SK-N-SH (cell line): ENCODE results near the gene SHC3. TPM values are rescaled to one million over a fixed set of nuclear protein-coding genes. Genes with fewer than 3 reads are reported as not detected.

Source experiments
- CTCF ChIA-PET: fragments of 300-600, 350-600 bp; formaldehyde crosslinking; extraction: SDS; loops from one replicate; lab custom pipeline; 2021; lab: Yijun Ruan, JAX
- POLR2A ChIA-PET: fragments of 350-600 bp; sonication (Branson Sonifier 250); formaldehyde crosslinking; extraction: SDS; loops from one replicate; lab custom pipeline; 2020; ENCODE audit warnings: antibody characterized with exemption, inconsistent platforms; lab: Yijun Ruan, JAX
- DNase-seq: peaks from one replicate; pipeline ENCODE4 v3.0.0; 2012
- H2AFZ ChIP-seq: fragments of 200-600 bp; sonication (generic); 2 replicates; pipeline ENCODE4 v1.8.1; 2016; ENCODE audit warnings: antibody characterized with exemption, mild to moderate bottlenecking, low read depth
- H3F3A ChIP-seq: fragments of 200-600 bp; sonication (generic); replicated peaks from 2 replicates; pipeline ENCODE3; 2016; ENCODE audit warnings: antibody characterized with exemption, mild to moderate bottlenecking; ENCODE audit not compliant: insufficient read depth
- H3K27ac ChIP-seq, 2 experiments: fragments of 200-500 bp in 1 of 2; fragments of 200-600 bp in 1 of 2; sonication (Bioruptor generic) in 1 of 2; sonication (generic), shearing (Covaris generic) in 1 of 2; 2 replicates each; pipeline versions ENCODE4 v1.5.1 to v1.6.1; 2014 to 2016; ENCODE audit warnings: low read depth in 2 of 2, inconsistent platforms in 1 of 2, low read length in 1 of 2, mild to moderate bottlenecking in 1 of 2, mixed read lengths in 1 of 2
- H3K27me3 ChIP-seq: fragments of 200-600 bp; sonication (generic), shearing (Covaris generic); 2 replicates; pipeline ENCODE4 v1.6.1; 2016; ENCODE audit warnings: mixed run types; ENCODE audit not compliant: insufficient read depth
- H3K36me3 ChIP-seq, 2 experiments: fragments of 200-500 bp in 1 of 2; fragments of 200-600 bp in 1 of 2; sonication (Bioruptor generic) in 1 of 2; sonication (generic) in 1 of 2; replicated peaks in 1 of 2; 2 replicates each; pipeline versions ENCODE3 to v1.5.1; 2014 to 2016; ENCODE audit warnings: low read length in 1 of 2, mild to moderate bottlenecking in 1 of 2; ENCODE audit not compliant: insufficient read depth in 2 of 2, control insufficient read depth in 1 of 2
- H3K4me1 ChIP-seq, 2 experiments: fragments of 200-500 bp in 1 of 2; fragments of 200-600 bp in 1 of 2; sonication (Bioruptor generic) in 1 of 2; sonication (generic), shearing (Covaris generic) in 1 of 2; 2 replicates each; pipeline versions ENCODE4 v1.5.1 to v1.6.1; 2014 to 2016; ENCODE audit warnings: low read depth in 1 of 2, low read length in 1 of 2, mixed run types in 1 of 2; ENCODE audit not compliant: insufficient read depth in 2 of 2, control insufficient read depth in 1 of 2
- H3K4me2 ChIP-seq: fragments of 200-600 bp; sonication (generic), shearing (Covaris generic); 2 replicates; pipeline ENCODE4 v1.6.1; 2017; ENCODE audit warnings: mixed run types
- H3K4me3 ChIP-seq, 2 experiments: fragments of 200-500 bp in 1 of 2; fragments of 200-600 bp in 1 of 2; sonication (Bioruptor generic) in 1 of 2; sonication (generic), shearing (Covaris generic) in 1 of 2; 2 replicates each; pipeline versions ENCODE4 v1.5.1 to v1.8.1; 2014 to 2016; ENCODE audit warnings: low read depth in 2 of 2, inconsistent platforms in 1 of 2, low read length in 1 of 2, mild to moderate bottlenecking in 1 of 2, mixed read lengths in 1 of 2, moderate library complexity in 1 of 2
- H3K79me2 ChIP-seq: fragments of 200-600 bp; sonication (generic); 2 replicates; pipeline ENCODE4 v1.8.1; 2017; ENCODE audit warnings: mild to moderate bottlenecking; ENCODE audit not compliant: insufficient read depth
- H3K9ac ChIP-seq: fragments of 200-600 bp; sonication (generic); 2 replicates; pipeline ENCODE4 v1.6.1; 2017; ENCODE audit warnings: mixed run types
- H3K9me2 ChIP-seq: fragments of 200-600 bp; sonication (generic); 2 replicates; pipeline ENCODE4 v1.6.1; 2017; ENCODE audit warnings: mixed run types
- H3K9me3 ChIP-seq: fragments of 200-600 bp; sonication (generic); 2 replicates; pipeline ENCODE4 v1.6.1; 2017; ENCODE audit warnings: mixed run types, mild to moderate bottlenecking, moderate library complexity
- H4K20me1 ChIP-seq: fragments of 200-600 bp; sonication (generic); 2 replicates; pipeline ENCODE4 v1.6.1; 2017; ENCODE audit warnings: mild to moderate bottlenecking, mixed run types; ENCODE audit not compliant: insufficient read depth
- ELF1 ChIP-seq: IDR thresholded peaks from 2 replicates; pipeline ENCODE4 v1.4.0; 2012
- EZH2phosphoT487 ChIP-seq: fragments of 200-600 bp; sonication (generic); IDR thresholded peaks from 2 replicates; pipeline ENCODE4 v1.6.1; 2017; ENCODE audit warnings: low read depth, mixed run types, mild to moderate bottlenecking, antibody characterized with exemption, moderate library complexity, borderline replicate concordance
- FOXM1 ChIP-seq: IDR thresholded peaks from 2 replicates; pipeline ENCODE4 v1.4.0; 2012; ENCODE audit warnings: low read depth, mild to moderate bottlenecking
- GATA2 ChIP-seq: sonication (generic); formaldehyde crosslinking; IDR thresholded peaks from 2 replicates; pipeline ENCODE4 v1.5.0; 2020; ENCODE audit warnings: mild to moderate bottlenecking, missing genetic modification reagents
- IRF3 ChIP-seq: fragments of 150-350 bp; IDR thresholded peaks from 2 replicates; pipeline ENCODE4 v1.6.1; 2016; ENCODE audit warnings: mild to moderate bottlenecking, low read depth, low read length
- MAX ChIP-seq: IDR thresholded peaks from 2 replicates; pipeline ENCODE4 v1.4.0; 2012; ENCODE audit warnings: low read depth
- MEF2A ChIP-seq: IDR thresholded peaks from 2 replicates; pipeline ENCODE4 v1.4.0; 2012; ENCODE audit warnings: low read depth, borderline replicate concordance
- POLR2AphosphoS5 ChIP-seq: IDR thresholded peaks from 2 replicates; pipeline ENCODE4 v1.6.1; 2012; ENCODE audit warnings: low read depth, low read length
- RAD21 ChIP-seq: IDR thresholded peaks from 2 replicates; pipeline ENCODE4 v1.6.1; 2012; ENCODE audit warnings: mild to moderate bottlenecking, low read length
- REST ChIP-seq: IDR thresholded peaks from 2 replicates; pipeline ENCODE4 v1.6.1; 2012; ENCODE audit warnings: mild to moderate bottlenecking, low read depth, low read length, moderate library complexity
- SIN3A ChIP-seq: IDR thresholded peaks from 2 replicates; pipeline ENCODE4 v1.6.1; 2012; ENCODE audit warnings: low read depth, mild to moderate bottlenecking, low read length, moderate library complexity, borderline replicate concordance
- TCF12 ChIP-seq: IDR thresholded peaks from 2 replicates; pipeline ENCODE4 v1.4.0; 2012
- TEAD4 ChIP-seq: IDR thresholded peaks from 2 replicates; pipeline ENCODE4 v1.4.0; 2012; ENCODE audit warnings: mild to moderate bottlenecking, borderline replicate concordance; ENCODE audit not compliant: insufficient read depth
- WGBS: methylation state at CpG from one replicate; pipeline ENCODE4 v1.1.6; 2017; ENCODE audit warnings: low lambda C conversion rate; 5-methylcytosine and 5-hydroxymethylcytosine counted together
- polyA plus RNA-seq, 3 experiments: library from polyadenylated mRNA; depleted of rRNA; stranded (reverse); fragments of >200 nt; gene quantifications; 2 replicates each; pipeline ENCODE4 v1.2.3, GENCODE V29; 2012

Gene SHC3
- polyA plus RNA-seq, 1 of the 3 experiments (the other 2 are of a cell fraction), result 3.2 TPM

- no peak for DNase-seq
- peaks cover under 1% of the 10 kb centered on the region for H3F3A ChIP-seq
- no peak for TF ChIP-seq POLR2AphosphoS5
- no peak for TF ChIP-seq GATA2 (CRISPR knock-in tag)
- no peak for TF ChIP-seq IRF3
- TF ChIP-seq, all 33 proteins: peak for 0
- H3K4me1 ChIP-seq, result peaks cover 0 to 3% of the 10 kb centered on the region in 2 experiments; a peak in 1 of 4 replicates
- H2AFZ ChIP-seq, result no peak overlapping the region
- H3K4me2 ChIP-seq, result no peak overlapping the region
- no peak overlapping the region for H3K4me3 ChIP-seq
- no peaks in the 10 kb centered on the region for H4K20me1 ChIP-seq
- ChIA-PET CTCF (no interaction called here), POLR2A (no interaction called here)
- no peaks in the 10 kb centered on the region for H3K9me3 ChIP-seq
- no peaks in the 10 kb centered on the region for H3K9me2 ChIP-seq
- H3K27ac ChIP-seq, result no peak overlapping the region
- 84% methylated on average over 4 of the region's 4 CpGs for WGBS
- no peaks in the 10 kb centered on the region for H3K27me3 ChIP-seq
- no peak overlapping the region for H3K9ac ChIP-seq
- H3K79me2 ChIP-seq, result no peaks in the 10 kb centered on the region
- peaks cover 2 to 36% of the 10 kb centered on the region in 2 experiments for H3K36me3 ChIP-seq
Observed at GRCh38 chr9:89039104-89039465, 139.5 kb downstream of the SHC3 start.

- no peaks in the 10 kb centered on the region for H3K79me2 ChIP-seq
- no peaks in the 10 kb centered on the region for H3K9me2 ChIP-seq
- 83% methylated on average over 5 of the region's 5 CpGs for WGBS
- H3F3A ChIP-seq, result no peaks in the 10 kb centered on the region
- H2AFZ ChIP-seq, result no peak overlapping the region
- CTCF ChIA-PET, result no interaction called here
- no peak overlapping the region for H3K4me2 ChIP-seq
- H3K9me3 ChIP-seq, result no peaks in the 10 kb centered on the region
- no peaks in the 10 kb centered on the region for H3K27me3 ChIP-seq
- H4K20me1 ChIP-seq, result no peaks in the 10 kb centered on the region
- TF ChIP-seq ELF1 (no peak), IRF3 (no peak), EZH2phosphoT487 (no peak)
- H3K36me3 ChIP-seq, result peaks cover 2 to 33% of the 10 kb centered on the region in 2 experiments
- DNase-seq, result no peak
- no peak overlapping the region for H3K9ac ChIP-seq
- H3K27ac ChIP-seq, result no peak overlapping the region
- POLR2A ChIA-PET, result interaction anchor here (0.6 kb wide), 1 partner anchor 28 kb away, joined by 3 read pairs; no protein-coding TSS in a partner anchor
- H3K4me3 ChIP-seq, result no peak overlapping the region
- peaks cover 0 to 3% of the 10 kb centered on the region in 2 experiments; a peak in 1 of 4 replicates for H3K4me1 ChIP-seq
Observed at GRCh38 chr9:89038382-89039103, 140.1 kb downstream of the SHC3 start.

GRCh38 chr9:89037891-89038290, 140.7 kb downstream of the SHC3 start:
- H3K4me2 ChIP-seq, result no peak overlapping the region
- CTCF ChIA-PET, result no interaction called here
- no peak overlapping the region for H3K4me3 ChIP-seq
- no peak overlapping the region for H3K9ac ChIP-seq
- DNase-seq, result no peak
- H3K27me3 ChIP-seq, result no peaks in the 10 kb centered on the region
- POLR2A ChIA-PET, result no interaction called here
- H3K9me3 ChIP-seq, result no peaks in the 10 kb centered on the region
- H3K4me1 ChIP-seq, result peaks cover 0 to 3% of the 10 kb centered on the region in 2 experiments; a peak in 1 of 4 replicates
- H3K9me2 ChIP-seq, result no peaks in the 10 kb centered on the region
- 89% methylated on average over 6 of the region's 9 CpGs for WGBS
- H4K20me1 ChIP-seq, result no peaks in the 10 kb centered on the region
- no peaks in the 10 kb centered on the region for H3F3A ChIP-seq
- H2AFZ ChIP-seq, result no peak overlapping the region
- H3K36me3 ChIP-seq, result peaks cover 2 to 35% of the 10 kb centered on the region in 2 experiments
- H3K27ac ChIP-seq, result no peak overlapping the region
- H3K79me2 ChIP-seq, result no peaks in the 10 kb centered on the region
- TF ChIP-seq SIN3A (no peak), REST (no peak), TCF12 (no peak), TEAD4 (no peak), FOXM1 (no peak), RAD21 (no peak), MAX (no peak), MEF2A (no peak), IRF3 (no peak), POLR2AphosphoS5 (no peak)
